Esophagus squamous epithelium (tissue), 5 donors: Measurements from ENCODE around the gene ZNF677. TPM values are rescaled to one million over a fixed set of nuclear protein-coding genes. Genes with fewer than 3 reads are reported as not detected.
"Not testable (repeated sequence)": the region's sequence is repeated elsewhere in the genome, so short reads cannot be mapped to it uniquely, and the experiment has no call there.

Experiments used
- DNase-seq: peaks from one replicate; lab custom pipeline; 2025; lab: John Stamatoyannopoulos, UW
- H3K27ac ChIP-seq, 4 donors: fragments of 200-600 bp; sonication (generic); one replicate each; pipeline ENCODE4 v1.5.1; 2016 to 2019; ENCODE audit warnings: mild to moderate bottlenecking in 1 of 4
- H3K27me3 ChIP-seq, 4 donors: fragments of 200-600 bp; sonication (generic); 1 replicate in 3 of 4; 2 replicates in 1 of 4; pipeline versions ENCODE4 v1.5.1 to v1.6.0; 2017 to 2021; ENCODE audit warnings: antibody characterized with exemption in 1 of 4
- H3K36me3 ChIP-seq, 3 donors: fragments of 200-600 bp; sonication (generic); one replicate each; pipeline ENCODE4 v1.5.1; 2016 to 2019
- H3K4me1 ChIP-seq, 3 donors: fragments of 200-600 bp; sonication (generic); one replicate each; pipeline ENCODE4 v1.5.1; 2017 to 2019
- H3K4me3 ChIP-seq, 4 donors: fragments of 200-600 bp; sonication (generic); 1 replicate in 3 of 4; 2 replicates in 1 of 4; pipeline ENCODE4 v1.5.1; 2016 to 2019; ENCODE audit warnings: mild to moderate bottlenecking in 2 of 4, moderate library complexity in 1 of 4
- H3K9me3 ChIP-seq, 3 donors: fragments of 200-600 bp; sonication (generic); one replicate each; pipeline ENCODE4 v1.5.1; 2016 to 2019
- POLR2A ChIP-seq, 4 donors: fragments of 450-650 bp; IDR thresholded peaks; one replicate each; pipeline ENCODE4 v1.6.1; 2017; ENCODE audit warnings: antibody characterized with exemption in 4 of 4, mild to moderate bottlenecking in 4 of 4, moderate library complexity in 3 of 4
- WGBS, 2 donors: methylation state at CpG; one replicate each; pipeline ENCODE4 v1.1.5; 2018; 5-methylcytosine and 5-hydroxymethylcytosine counted together
- intact Hi-C: fragments of 100-400 bp; cut with DNase I; formaldehyde crosslinking; loops from one replicate; pipeline ENCODE4 v1.15.0; 2022
- total RNA-seq, 4 donors: library from RNA; depleted of rRNA; stranded (reverse); fragments of >200 nt; gene quantifications; one replicate each; pipeline ENCODE4 v1.1.0, GENCODE V29; 2016
- TF ChIP-seq, protein P1 (sequence below), 6 experiments: fragments of 450-650 bp in 4 of 6; fragments of 200-600 bp in 2 of 6; sonication (generic) in 2 of 6; IDR thresholded peaks; one replicate each; pipeline ENCODE4 v1.5.1; 2016 to 2019; ENCODE audit warnings: antibody characterized with exemption in 6 of 6, mild to moderate bottlenecking in 4 of 6, moderate library complexity in 4 of 6
- donor health status: DM: yes; HTN: yes; CAD: no.

Gene ZNF677
- total RNA-seq, 4 donors from 2014 or later = 3.4 to 18.1 (median 3.6) TPM

DNA sequence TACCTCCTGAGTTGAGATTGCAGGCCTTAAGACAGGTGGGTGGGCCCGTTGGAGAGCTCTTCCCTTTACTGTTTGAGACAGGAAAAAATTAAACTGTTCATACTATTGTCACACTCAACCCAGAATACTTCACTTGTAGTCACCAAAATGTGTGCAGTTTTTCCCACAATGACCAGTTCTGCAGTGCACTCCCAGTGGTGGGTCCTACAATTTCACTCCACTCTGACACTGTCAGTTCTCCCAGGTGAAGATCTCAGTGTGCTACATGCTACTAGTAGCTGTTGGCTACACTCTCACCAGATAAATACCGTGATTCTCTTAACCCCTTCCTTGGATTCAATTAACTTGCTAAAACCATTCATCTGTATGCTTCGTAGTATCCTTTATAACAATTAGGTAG, 64.4 kb downstream of the ZNF677 start:
- Histone ChIP-seq H3K27ac (no peak overlapping the region), H3K9me3 (no peaks in the 10 kb centered on the region), H3K4me3 (no peak overlapping the region), H3K36me3 (peaks cover 0 to 17% (median 0%) of the 10 kb centered on the region in 3 donors), H3K4me1 (peaks cover 0 to 21% (median 3%) of the 10 kb centered on the region in 3 donors), H3K27me3 (no peaks in the 10 kb centered on the region)
- no peak for DNase-seq
- intact Hi-C loops = loop anchor here (10.0 kb wide), 1 partner anchor 175 kb away; the partner anchor contains the start of gene ZNF525
- no peak for TF ChIP-seq POLR2A (IDR thresholded peaks at IDR 0.05)
- TF ChIP-seq, protein P1, sequence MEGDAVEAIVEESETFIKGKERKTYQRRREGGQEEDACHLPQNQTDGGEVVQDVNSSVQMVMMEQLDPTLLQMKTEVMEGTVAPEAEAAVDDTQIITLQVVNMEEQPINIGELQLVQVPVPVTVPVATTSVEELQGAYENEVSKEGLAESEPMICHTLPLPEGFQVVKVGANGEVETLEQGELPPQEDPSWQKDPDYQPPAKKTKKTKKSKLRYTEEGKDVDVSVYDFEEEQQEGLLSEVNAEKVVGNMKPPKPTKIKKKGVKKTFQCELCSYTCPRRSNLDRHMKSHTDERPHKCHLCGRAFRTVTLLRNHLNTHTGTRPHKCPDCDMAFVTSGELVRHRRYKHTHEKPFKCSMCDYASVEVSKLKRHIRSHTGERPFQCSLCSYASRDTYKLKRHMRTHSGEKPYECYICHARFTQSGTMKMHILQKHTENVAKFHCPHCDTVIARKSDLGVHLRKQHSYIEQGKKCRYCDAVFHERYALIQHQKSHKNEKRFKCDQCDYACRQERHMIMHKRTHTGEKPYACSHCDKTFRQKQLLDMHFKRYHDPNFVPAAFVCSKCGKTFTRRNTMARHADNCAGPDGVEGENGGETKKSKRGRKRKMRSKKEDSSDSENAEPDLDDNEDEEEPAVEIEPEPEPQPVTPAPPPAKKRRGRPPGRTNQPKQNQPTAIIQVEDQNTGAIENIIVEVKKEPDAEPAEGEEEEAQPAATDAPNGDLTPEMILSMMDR (IDR thresholded peaks at IDR 0.05) = no peak
- WGBS, 2 donors = 89 to 94% methylated on average over 3 of the region's 3 CpGs

DNA sequence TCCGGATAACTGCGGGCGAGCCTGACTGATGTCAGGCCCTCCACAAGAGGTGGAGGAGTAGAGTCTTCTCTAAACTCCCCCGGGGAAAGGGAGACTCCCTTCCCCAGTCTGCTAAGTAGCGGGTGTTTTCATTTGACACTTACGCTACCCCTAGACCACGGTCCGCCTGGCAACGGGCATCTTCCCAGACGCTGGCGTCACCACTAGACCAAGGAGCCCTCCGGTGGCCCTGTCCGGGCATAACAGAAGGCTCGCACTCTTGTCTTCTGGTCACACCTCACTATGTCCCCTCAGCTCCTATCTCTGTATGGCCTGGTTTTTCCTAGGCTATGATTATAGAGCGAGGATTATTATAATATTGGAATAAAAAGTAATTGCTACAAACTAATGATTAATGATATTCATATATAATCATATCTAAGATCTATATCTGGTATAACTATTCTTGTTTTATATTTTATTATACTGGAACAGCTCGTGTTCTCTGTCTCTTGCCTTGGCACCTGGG, 64.9 kb downstream of the ZNF677 start:
- not testable (repeated sequence) for H3K27ac ChIP-seq, H3K4me3 ChIP-seq, H3K9me3 ChIP-seq, DNase-seq, H3K27me3 ChIP-seq
- Histone ChIP-seq H3K36me3 (peaks cover 0 to 17% (median 0%) of the 10 kb centered on the region in 3 donors), H3K4me1 (peaks cover 0 to 18% (median 3%) of the 10 kb centered on the region in 3 donors)
- WGBS, 2 donors = 79 to 86% methylated on average over 1 to 7 of the region's 16 CpGs
- intact Hi-C loops = loop anchor here (10.0 kb wide), 1 partner anchor 175 kb away; the partner anchor contains the start of gene ZNF525

Other genes starting within 250 kb of the ZNF677 start
- gene ERVV-1, start 241.0 kb downstream of the ZNF677 start, total RNA-seq = not detected
- gene ERVV-2, start 210.1 kb downstream of the ZNF677 start, total RNA-seq = not detected
- gene ZNF160, start 151.5 kb downstream of the ZNF677 start, total RNA-seq = 10 to 100 TPM; 11.7 to 36.6 (median 13.5) TPM
- 1 to 10 TPM in 2 of 4 donors, under 1 TPM in 2; 0.26 to 4.6 (median 1.3) TPM for gene ZNF415, start 122.0 kb downstream of the ZNF677 start, total RNA-seq
- 1 to 10 TPM; 1.4 to 8.4 (median 3.1) TPM for gene ZNF347, start 95.8 kb downstream of the ZNF677 start, total RNA-seq
- 1 to 10 TPM in 3 of 4 donors, under 1 TPM in 1; 0.34 to 3.8 (median 1.3) TPM for gene ZNF665, start 61.5 kb downstream of the ZNF677 start, total RNA-seq
- not detected for gene VN1R2, start 3.4 kb upstream of the ZNF677 start, total RNA-seq
- not detected for gene VN1R4, start 12.8 kb upstream of the ZNF677 start, total RNA-seq
- 1 to 10 TPM; 2.3 to 7.1 (median 4.4) TPM for gene ZNF845, start 78.9 kb upstream of the ZNF677 start, total RNA-seq
- 10 to 100 TPM in 1 of 4 donors, 1 to 10 TPM in 3; 2.3 to 17.4 (median 6.2) TPM for gene ZNF525, start 110.8 kb upstream of the ZNF677 start, total RNA-seq
- gene ZNF765, start 140.3 kb upstream of the ZNF677 start, total RNA-seq = 1 to 10 TPM; 3.3 to 9.0 (median 6.0) TPM
- gene ZNF761, start 177.1 kb upstream of the ZNF677 start, total RNA-seq = 10 to 100 TPM in 1 of 4 donors, 1 to 10 TPM in 3; 3.2 to 11.8 (median 5.0) TPM
- gene ZNF813, start 212.9 kb upstream of the ZNF677 start, total RNA-seq = 1 to 10 TPM; 1.2 to 3.2 (median 2.5) TPM